ENCODE results near the gene ERLEC1. TPM values are rescaled to one million over a fixed set of nuclear protein-coding genes. Genes with fewer than 3 reads are reported as not detected.

The ERLEC1 gene
- total and polyA plus RNA-seq, 2 of the 4 experiments (the other 2 are of a cell fraction), result 40.3 to 53.4 TPM

DNA sequence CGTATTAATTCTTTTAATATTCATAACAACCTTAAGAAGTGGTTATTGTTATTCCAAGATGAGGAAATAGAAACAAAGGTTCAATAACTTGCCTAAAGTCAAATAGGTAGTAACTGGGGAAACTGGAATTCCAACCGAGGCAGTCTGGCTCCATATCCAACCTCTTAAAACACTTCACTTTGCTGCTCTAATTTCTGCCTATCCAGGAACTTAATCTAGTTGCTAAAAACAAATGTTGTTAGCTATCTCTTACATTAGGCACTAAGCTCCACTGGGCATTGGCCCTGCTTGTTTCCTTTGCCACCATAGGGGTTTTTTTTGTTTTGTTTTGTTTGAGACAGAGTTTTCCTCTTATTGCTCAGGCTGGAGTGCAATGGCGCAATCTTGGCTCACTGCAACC is 24.8 kb downstream of the ERLEC1 start:
- Histone ChIP-seq H4K8ac (ENCODE audit: low read depth in 2 of 2, low read length in 2 of 2) (no peak overlapping the region), H3K9me1 (ENCODE audit: insufficient read depth, low read length) (no peaks in the 10 kb centered on the region), H3K56ac (ENCODE audit: extremely low read depth, insufficient read depth, low read length) (no peak overlapping the region), H2BK15ac (ENCODE audit: low read depth, low read length) (no peak overlapping the region), H3K79me1 (ENCODE audit: low read depth in 1 of 2, low read length in 2 of 2) (no peaks in the 10 kb centered on the region; a peak in 1 of 4 replicates), H3K18ac (ENCODE audit: low read depth, low read length) (no peak overlapping the region), H3K9me3 (ENCODE audit: control insufficient read depth, insufficient read depth, low read length) (no peaks in the 10 kb centered on the region), H3K9ac (ENCODE audit: low read depth, low read length) (no peak overlapping the region), H3K4me3 (ENCODE audit: insufficient read depth, low read depth, low read length) (no peak overlapping the region), H3K27ac (ENCODE audit: insufficient read depth, low read length) (no peak overlapping the region), H2BK5ac (ENCODE audit: low read depth, low read length, poor library complexity, severe bottlenecking) (no peak overlapping the region), H3K36me3 (ENCODE audit: control insufficient read depth, insufficient read depth, low read length) (peaks cover 26% of the 10 kb centered on the region), H3K27me3 (ENCODE audit: control insufficient read depth, insufficient read depth, low read length) (no peaks in the 10 kb centered on the region), H2BK20ac (ENCODE audit: low read depth, low read length) (no peak overlapping the region), H4K91ac (ENCODE audit: insufficient read depth, low read depth, low read length) (no peak overlapping the region), H4K5ac (ENCODE audit: low read depth, low read length) (no peak overlapping the region), H3K23ac (ENCODE audit: low read depth, low read length) (no peak overlapping the region), H2AFZ (replicated peaks; ENCODE audit: low read length, poor library complexity) (no peak overlapping the region), H2AK9ac (replicated peaks; ENCODE audit: low read depth, low read length, poor library complexity) (no peak overlapping the region), H3K4me1 (ENCODE audit: control insufficient read depth, insufficient read depth, low read length) (no peaks in the 10 kb centered on the region), H4K20me1 (ENCODE audit: insufficient read depth, low read length) (no peaks in the 10 kb centered on the region), H3K4ac (ENCODE audit: low read depth, low read length) (no peak overlapping the region), H2BK120ac (ENCODE audit: low read depth, low read length) (no peak overlapping the region), H3K14ac (replicated peaks; ENCODE audit: low read depth, low read length) (no peak overlapping the region), H3K4me2 (ENCODE audit: low read depth, low read length) (no peak overlapping the region), H2AK5ac (ENCODE audit: low read depth, low read length) (no peak overlapping the region)
- WGBS, 2 experiments (ENCODE audit: extremely low coverage in 2 of 2, insufficient read length in 1 of 2), result no CpG with 5 or more reads among the region's 3 CpGs
- POLR2A ChIA-PET (ENCODE audit: unreplicated experiment), result no interaction called here
- dilution Hi-C loops (cut with HindIII; ENCODE audit: low sequenced_read_pairs, unreplicated experiment) (no loop called here), intact Hi-C loops (cut with micrococcal nuclease) (loop anchor here (5.0 kb wide), 1 partner anchor 81 kb away; no protein-coding TSS in a partner anchor), in situ Hi-C loops (cut with MboI; ENCODE audit: low sequenced_read_pairs) (no loop called here)
- ATAC-seq (ENCODE audit: low read depth) (no peak), DNase-seq (no peak)
- no TSS peak for BruUV-seq (replicated peaks)
- TF ChIP-seq RCOR1 (IDR thresholded peaks at IDR 0.05; ENCODE audit: insufficient replicate concordance, low read length) (no peak), RAD21 (IDR thresholded peaks at IDR 0.05; ENCODE audit: low read length) (no peak), RFX5 (IDR thresholded peaks at IDR 0.05; ENCODE audit: low read depth, low read length) (no peak), MXI1 (IDR thresholded peaks at IDR 0.05; ENCODE audit: borderline replicate concordance, low read depth, low read length) (no peak), POLR2A (IDR thresholded peaks at IDR 0.05; ENCODE audit: low read depth, low read length) (no peak), CHD1 (IDR thresholded peaks at IDR 0.05; ENCODE audit: low read depth, low read length) (no peak), FOS (IDR thresholded peaks at IDR 0.05; ENCODE audit: low read depth, low read length) (no peak), CEBPB (IDR thresholded peaks at IDR 0.05; ENCODE audit: low read depth, low read length) (no peak), MAZ (IDR thresholded peaks at IDR 0.05; ENCODE audit: borderline replicate concordance, low read depth, low read length) (no peak)
- TF ChIP-seq, protein P1, sequence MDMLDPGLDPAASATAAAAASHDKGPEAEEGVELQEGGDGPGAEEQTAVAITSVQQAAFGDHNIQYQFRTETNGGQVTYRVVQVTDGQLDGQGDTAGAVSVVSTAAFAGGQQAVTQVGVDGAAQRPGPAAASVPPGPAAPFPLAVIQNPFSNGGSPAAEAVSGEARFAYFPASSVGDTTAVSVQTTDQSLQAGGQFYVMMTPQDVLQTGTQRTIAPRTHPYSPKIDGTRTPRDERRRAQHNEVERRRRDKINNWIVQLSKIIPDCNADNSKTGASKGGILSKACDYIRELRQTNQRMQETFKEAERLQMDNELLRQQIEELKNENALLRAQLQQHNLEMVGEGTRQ (IDR thresholded peaks at IDR 0.05; ENCODE audit: low read depth, low read length), result no peak
- CTCF ChIA-PET, result no interaction called here
